ENCODE measurements around the gene ANKRD60.

The ANKRD60 gene

GRCh38 chr20:58243653-58244410 lies 15.4 kb upstream of the ANKRD60 start:
- DNase-seq, result no peak

DNA sequence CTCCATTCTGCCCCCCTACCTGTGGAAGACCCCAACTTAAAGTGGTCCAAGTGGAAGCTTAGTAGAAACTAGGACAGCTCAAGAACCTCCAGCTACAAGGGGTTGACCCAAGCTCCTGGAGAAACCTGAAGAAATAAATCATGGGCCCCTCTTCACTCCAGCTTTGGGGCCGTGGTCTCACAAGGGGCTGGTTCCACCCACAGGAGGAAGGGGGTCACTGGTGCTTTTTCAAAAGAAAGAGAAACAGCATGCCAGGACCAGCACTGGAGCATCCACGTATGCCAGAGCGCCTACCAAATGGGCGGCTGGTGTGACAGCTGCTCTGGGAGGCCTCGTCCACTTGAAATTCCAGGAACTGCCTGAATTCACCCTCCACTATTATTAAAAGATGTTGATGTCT lies 14.4 kb upstream of the ANKRD60 start:
- no peak for DNase-seq

DNA sequence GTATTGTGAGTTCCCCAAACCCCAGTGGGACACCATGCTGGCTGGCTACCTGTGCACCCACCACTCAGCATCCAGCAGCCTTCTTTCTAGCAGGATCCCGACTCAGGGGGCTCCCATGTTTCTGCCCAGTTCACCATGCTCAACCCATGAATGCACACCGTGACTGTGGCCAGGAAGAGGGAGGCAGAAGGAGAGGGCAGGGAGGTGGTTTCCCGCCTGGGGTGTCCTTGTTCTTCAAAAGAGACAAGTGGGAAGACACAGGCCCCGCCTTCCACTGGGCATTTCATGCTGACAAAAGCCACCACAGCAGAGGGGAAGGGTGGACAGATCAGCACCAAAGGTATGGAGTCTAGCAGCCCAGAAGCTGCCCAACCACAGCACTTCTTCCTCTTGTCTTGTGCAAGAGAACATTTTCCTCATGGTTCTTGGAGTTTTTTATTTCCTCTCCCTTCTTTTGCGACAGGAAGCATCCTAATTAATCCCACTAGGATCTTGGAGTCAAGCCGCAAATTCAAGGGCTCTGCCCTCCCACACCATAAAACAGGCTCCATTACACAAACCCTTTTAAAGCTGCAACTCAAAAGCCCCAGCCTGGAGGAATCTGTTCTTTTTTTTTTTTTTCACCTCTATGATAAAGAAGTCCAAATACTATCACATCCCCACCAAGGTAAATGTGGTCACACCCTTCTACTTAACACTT lies 13.5 kb upstream of the ANKRD60 start:
- DNase-seq, result no peak

DNA sequence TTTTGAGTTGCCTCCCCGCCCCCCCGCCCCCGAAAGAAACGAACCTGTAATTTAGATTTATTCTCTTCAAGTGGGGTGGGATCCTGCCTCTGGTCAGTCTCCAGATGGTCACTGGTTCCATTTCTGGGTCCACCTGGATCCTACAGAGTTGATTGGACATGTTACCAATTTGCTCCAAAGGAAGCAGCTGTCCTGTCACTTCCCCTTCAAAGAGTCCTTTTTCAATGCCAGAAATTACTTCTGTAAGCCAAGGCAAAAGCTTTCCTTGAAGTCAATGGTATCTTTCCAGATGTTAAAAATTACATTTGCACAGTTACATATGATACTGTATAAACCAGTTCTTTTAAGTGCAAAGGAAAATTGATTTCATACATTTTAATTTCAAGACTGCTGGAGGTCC lies 12.0 kb upstream of the ANKRD60 start:
- DNase-seq, result no peak

GRCh38 chr20:58239216-58239615 lies 10.8 kb upstream of the ANKRD60 start:
- DNase-seq, result no peak

GRCh38 chr20:58238490-58238889 lies 10.0 kb upstream of the ANKRD60 start:
- DNase-seq, result no peak

DNA sequence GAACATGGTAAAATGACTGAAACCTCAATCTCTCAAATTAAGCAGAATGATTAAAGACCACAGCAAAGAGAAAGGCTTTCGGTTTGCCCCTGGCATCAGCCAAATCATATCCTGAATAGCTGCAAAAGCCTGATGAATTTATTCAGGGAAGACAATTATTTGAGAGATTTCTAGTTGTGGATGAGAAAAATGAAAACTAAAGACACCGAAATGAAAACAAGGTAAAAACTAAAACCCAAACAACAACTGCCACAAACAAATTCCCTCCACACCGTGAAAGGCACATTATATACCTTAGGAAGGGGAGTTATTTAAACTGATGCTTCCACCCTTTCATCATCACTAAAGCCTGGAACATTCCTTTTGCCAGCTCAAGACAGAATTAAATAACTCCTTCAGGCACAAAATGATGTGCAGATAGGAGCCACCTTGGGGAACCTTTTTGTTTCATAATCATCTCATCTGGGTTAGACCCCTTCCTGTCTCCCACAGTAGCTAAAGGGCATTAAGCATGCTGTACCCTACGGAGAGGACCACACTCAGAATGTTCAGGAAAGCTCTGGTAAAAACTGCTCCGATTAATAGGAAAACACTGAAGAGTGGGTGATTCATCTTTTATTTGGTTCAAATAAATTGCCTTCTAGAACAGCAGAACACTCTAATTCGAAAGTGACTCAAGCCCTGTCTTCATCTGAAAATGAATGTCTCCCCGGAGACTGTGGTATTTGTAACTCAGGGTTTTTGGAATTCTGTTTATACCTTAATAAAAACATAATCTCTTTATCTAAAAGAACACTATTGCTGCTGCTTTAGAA lies 9.1 kb upstream of the ANKRD60 start:
- DNase-seq, result no peak

- peak; percentile 79 to 85 for DNase-seq
Observed at GRCh38 chr20:58236612-58237317, 8.3 kb upstream of the ANKRD60 start.

- no peak for DNase-seq
Observed at GRCh38 chr20:58235010-58235409, 6.6 kb upstream of the ANKRD60 start.

DNA sequence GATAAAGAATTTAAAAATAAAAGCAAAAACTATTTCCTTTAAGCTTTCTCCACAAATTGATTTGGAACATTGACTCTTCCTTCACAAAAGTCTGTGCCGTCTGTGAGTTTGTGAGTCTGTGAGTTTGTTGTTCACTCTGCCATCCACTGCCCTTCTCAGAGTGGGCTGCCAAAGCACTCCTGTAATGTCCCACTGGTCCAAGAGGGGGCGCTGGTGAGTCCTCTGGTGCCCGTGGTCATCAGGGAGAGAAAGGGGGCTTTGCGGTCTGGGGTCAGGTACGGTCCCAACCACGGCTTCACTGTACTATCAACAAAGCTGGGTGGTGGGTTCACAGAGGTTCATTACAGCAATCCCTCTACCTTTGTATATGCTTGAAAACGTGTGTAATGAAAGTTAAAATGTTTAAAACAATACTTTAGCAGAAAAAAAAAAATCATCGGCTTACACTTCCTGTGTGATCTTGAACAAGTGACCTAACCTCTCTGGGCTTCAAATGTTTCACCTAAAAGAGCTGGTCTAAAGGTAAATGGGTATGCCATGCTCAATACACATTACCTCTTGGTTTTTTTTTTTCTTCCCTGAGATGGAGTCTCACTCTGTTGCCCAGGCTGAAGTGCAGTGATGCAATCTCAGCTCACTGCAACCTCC lies 5.6 kb upstream of the ANKRD60 start:
- peak; percentile 16 to 44 for DNase-seq

DNA sequence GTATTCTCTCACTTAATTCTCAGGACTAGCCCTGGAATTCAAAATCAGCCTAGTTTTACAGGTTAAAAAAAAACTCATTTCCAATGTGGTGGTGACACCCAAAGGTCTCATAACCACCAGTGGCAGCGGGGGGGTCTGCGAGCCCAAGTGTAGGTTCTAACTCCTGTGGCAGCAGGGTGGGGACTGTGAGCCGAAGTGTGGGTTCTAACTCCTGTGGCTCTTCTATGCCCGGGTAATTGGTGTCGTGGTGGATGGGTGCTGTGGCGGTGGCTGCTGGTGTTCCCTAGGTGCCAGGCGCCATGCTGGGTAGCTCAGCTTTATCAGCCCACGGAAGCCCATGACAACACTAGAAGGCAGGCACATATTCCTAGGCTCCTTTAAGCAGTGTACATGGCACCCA lies 4.9 kb upstream of the ANKRD60 start:
- no peak for DNase-seq

DNA sequence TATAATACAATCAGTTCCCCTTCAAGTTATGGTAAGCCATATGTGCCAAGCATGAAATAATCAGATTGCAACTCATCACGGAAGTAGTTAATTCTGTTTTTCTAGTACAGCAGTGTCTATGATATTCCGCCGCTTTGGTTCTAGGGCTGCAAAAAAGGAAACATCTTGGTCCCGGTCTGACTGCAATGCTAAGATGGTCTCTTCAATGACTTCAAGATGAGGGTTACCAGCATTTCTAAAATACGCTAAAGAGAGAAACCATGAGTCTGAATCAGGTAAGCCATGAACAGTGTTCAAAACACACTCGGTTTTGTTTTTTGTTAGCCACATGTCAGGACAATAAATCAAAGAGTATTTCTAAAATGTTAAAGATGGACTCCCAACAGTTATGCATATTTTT lies 3.2 kb upstream of the ANKRD60 start:
- DNase-seq, result no peak

GRCh38 chr20:58229198-58229798 lies 845 bp upstream of the ANKRD60 start:
- no peak for DNase-seq

DNA sequence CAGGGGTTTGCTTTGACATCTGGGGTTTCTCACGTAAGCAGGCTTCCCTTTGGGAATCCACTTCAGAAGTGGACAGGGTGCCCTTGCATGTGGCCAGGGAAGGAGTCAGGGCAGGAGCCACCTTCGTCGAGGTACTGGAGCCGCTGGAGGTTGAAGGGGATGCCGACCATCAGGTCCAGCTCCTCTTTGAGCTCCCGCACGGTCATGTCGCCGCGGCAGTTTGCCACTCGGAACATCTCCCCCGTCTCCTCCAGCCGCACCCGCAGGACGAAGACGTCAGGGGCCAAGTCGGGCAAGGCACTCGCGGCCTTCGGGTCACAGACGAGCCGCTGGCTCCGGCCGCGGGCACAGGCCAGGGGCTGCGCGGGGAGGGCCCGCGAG lies 360 bp downstream of the ANKRD60 start:
- DNase-seq, result no peak

DNA sequence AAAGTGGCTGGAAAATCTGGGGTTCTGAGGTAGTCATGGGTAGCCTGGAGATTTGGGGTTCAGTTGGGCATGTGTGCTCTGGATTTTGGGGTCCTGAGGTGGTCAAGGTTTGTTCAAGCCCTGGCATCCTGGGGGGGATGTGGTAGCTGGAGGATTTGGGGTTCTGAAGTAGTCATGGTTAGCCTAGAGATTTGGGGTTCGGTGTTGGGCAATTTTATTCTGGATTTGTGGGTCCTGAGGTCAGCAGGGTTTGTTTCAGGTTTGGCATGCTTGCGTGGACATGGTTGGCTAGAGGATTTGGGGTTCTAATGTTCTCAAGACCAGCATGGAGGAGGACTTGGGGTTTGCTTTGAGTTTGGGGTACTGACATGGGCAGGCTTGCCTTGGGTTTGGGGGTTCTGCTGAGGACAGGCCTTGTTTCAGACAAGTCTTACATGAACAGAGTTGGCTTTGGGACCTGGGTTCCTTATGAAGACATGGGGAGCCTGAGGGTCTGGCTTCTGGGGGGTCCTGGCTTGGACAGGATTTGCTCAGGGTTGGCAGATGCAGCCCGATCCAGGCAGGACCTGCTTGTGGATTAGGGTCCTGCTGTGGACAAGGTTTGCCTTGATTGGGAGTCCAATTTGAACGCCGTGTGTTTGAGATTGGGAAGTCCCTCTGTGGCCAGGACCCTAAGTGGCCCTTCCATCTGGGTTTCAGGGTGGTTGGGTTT lies 906 bp downstream of the ANKRD60 start:
- no peak for DNase-seq

GRCh38 chr20:58225452-58226200 lies 2.8 kb downstream of the ANKRD60 start:
- no peak for DNase-seq

- no peak for DNase-seq
Observed at GRCh38 chr20:58224974-58225373, 3.5 kb downstream of the ANKRD60 start.

GRCh38 chr20:58224097-58224496 lies 4.4 kb downstream of the ANKRD60 start:
- DNase-seq, result no peak

GRCh38 chr20:58223358-58223941 lies 5.0 kb downstream of the ANKRD60 start:
- DNase-seq, result no peak

DNA sequence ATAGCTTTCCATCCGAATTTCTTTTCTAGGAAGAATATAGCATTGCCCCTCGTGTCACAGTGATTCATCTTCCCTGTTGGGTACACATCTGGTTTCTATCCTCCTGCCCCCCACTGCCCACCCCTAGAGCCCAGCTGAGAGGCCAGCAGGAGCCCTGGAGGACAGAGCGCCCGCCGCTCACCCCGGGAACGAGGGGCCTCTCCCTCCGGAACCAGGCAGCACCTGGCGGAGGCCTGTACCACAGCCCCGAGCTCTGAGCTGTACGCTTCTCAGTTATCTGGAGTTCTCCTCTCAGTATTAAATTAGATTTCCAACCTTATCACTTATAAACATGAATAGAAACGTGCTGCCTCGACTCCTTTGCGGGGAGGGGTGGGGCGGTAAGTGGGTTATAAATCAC lies 6.0 kb downstream of the ANKRD60 start:
- DNase-seq, result no peak
